HS-27A (cell line): ENCODE data around the gene GUCA2B.

Source experiments
- DNase-seq: peaks from one replicate; pipeline ENCODE4 v3.0.0-alpha.2; 2012; ENCODE audit warnings: low read depth, missing footprints

The GUCA2B gene

GRCh38 chr1:42152907-42153600, at the start of gene GUCA2B:
GUCA2B (plus strand) TSS chr1:42153410; CDS start chr1:42153451, 41 bp downstream.
- DNase-seq, result no peak

- no peak for DNase-seq
Measured at GRCh38 chr1:42105025-42105424, 48.2 kb upstream of the GUCA2B start.

GRCh38 chr1:42108309-42108708, 44.9 kb upstream of the GUCA2B start:
- no peak for DNase-seq

GRCh38 chr1:42109600-42109999, 43.6 kb upstream of the GUCA2B start:
- no peak for DNase-seq

- no peak for DNase-seq
Measured at GRCh38 chr1:42114229-42114628, 39.0 kb upstream of the GUCA2B start.

- DNase-seq, result no peak
Measured at GRCh38 chr1:42117214-42117613, 36.0 kb upstream of the GUCA2B start.

GRCh38 chr1:42118125-42118524, 35.1 kb upstream of the GUCA2B start:
- DNase-seq, result no peak

GRCh38 chr1:42122408-42122807, 30.8 kb upstream of the GUCA2B start:
- no peak for DNase-seq

GRCh38 chr1:42125552-42125951, 27.7 kb upstream of the GUCA2B start:
- DNase-seq, result no peak

- no peak for DNase-seq
Measured at GRCh38 chr1:42127767-42128166, 25.4 kb upstream of the GUCA2B start.

- DNase-seq, result no peak
Measured at GRCh38 chr1:42128499-42128898, 24.7 kb upstream of the GUCA2B start.

GRCh38 chr1:42128964-42129363, 24.2 kb upstream of the GUCA2B start:
- no peak for DNase-seq

GRCh38 chr1:42130061-42130660, 23.0 kb upstream of the GUCA2B start:
- no peak for DNase-seq

GRCh38 chr1:42133390-42133789, 19.8 kb upstream of the GUCA2B start:
- DNase-seq, result no peak

- no peak for DNase-seq
Measured at GRCh38 chr1:42133809-42134526, 19.2 kb upstream of the GUCA2B start.

GRCh38 chr1:42135426-42135825, 17.8 kb upstream of the GUCA2B start:
- DNase-seq, result no peak

GRCh38 chr1:42136466-42136865, 16.7 kb upstream of the GUCA2B start:
- DNase-seq, result no peak

GRCh38 chr1:42137766-42138165, 15.4 kb upstream of the GUCA2B start:
- no peak for DNase-seq

- DNase-seq, result no peak
Measured at GRCh38 chr1:42138586-42138985, 14.6 kb upstream of the GUCA2B start.

- no peak for DNase-seq
Measured at GRCh38 chr1:42139444-42139843, 13.8 kb upstream of the GUCA2B start.

- DNase-seq, result no peak
Measured at GRCh38 chr1:42140191-42140590, 13.0 kb upstream of the GUCA2B start.

- no peak for DNase-seq
Measured at GRCh38 chr1:42141978-42142377, 11.2 kb upstream of the GUCA2B start.
